Measurements from ENCODE around the gene SNRNP35.

SNRNP35 gene

DNA sequence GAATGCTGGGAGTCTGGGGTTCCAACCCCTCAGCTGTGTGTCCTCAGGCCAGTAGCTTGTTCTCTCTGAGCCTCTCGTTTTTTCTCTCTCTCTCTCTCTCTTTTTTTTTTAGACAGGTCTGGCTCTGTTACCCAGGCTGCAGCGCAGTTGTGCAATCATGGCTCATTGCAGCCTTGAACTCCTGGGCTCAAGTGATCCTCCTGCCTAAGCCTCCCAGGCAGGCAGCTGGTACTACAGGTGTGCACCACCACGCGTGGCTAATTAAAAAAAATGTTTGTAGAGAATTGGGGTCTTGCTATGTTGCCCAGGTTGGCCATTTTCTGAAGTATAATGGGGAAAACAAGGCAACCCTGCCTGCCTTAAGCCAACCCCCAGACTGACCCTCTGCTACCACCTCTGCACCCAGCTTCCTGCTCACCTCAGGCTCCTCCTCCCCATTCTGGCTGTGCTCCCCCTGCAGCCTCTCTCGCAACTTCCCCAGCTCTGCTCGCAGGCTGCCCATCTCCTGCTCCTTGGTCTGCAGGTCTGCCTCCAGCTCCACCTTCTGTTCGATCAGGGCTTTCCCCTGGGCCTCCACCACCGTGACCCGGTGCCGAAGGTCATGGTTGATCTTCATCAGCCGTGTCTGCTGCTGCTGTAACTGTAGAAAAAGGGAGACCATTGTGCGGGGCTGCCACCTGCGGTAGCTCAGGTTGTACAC, 40.3 kb downstream of the SNRNP35 start:
- Histone ChIP-seq H3K36me3 (ENCODE audit: control insufficient read depth, insufficient read depth, low read length) (no peaks in the 10 kb centered on the region), H3K27me3 (ENCODE audit: control insufficient read depth, insufficient read depth, low read length) (no peaks in the 10 kb centered on the region), H3K9ac (no peak overlapping the region), H3K79me2 (peaks cover 6% of the 10 kb centered on the region), H3K4me2 (ENCODE audit: low read length) (no peak overlapping the region), H2AFZ (no peak overlapping the region), H3K4me3 (ENCODE audit: low read depth, low read length) (no peak overlapping the region), H3K9me3 (ENCODE audit: control insufficient read depth, low read length) (no peaks in the 10 kb centered on the region), H3K4me1 (no peaks in the 10 kb centered on the region), H3K27ac (no peak overlapping the region)
- no peak for TF ChIP-seq CTCF (IDR thresholded peaks at IDR 0.05)

- TF ChIP-seq CTCF (IDR thresholded peaks at IDR 0.05): no peak
- Histone ChIP-seq H3K4me2 (ENCODE audit: low read length) (no peak overlapping the region), H3K27me3 (ENCODE audit: control insufficient read depth, insufficient read depth, low read length) (no peaks in the 10 kb centered on the region), H3K9ac (no peak overlapping the region), H3K9me3 (ENCODE audit: control insufficient read depth, low read length) (no peaks in the 10 kb centered on the region), H3K36me3 (ENCODE audit: control insufficient read depth, insufficient read depth, low read length) (no peaks in the 10 kb centered on the region), H3K79me2 (peaks cover 8% of the 10 kb centered on the region), H3K27ac (no peak overlapping the region), H3K4me3 (ENCODE audit: low read depth, low read length) (no peak overlapping the region), H3K4me1 (no peaks in the 10 kb centered on the region), H2AFZ (no peak overlapping the region)
These were observed 41.4 kb downstream of the SNRNP35 start for GRCh38 chr12:123499332-123499731.

DNA sequence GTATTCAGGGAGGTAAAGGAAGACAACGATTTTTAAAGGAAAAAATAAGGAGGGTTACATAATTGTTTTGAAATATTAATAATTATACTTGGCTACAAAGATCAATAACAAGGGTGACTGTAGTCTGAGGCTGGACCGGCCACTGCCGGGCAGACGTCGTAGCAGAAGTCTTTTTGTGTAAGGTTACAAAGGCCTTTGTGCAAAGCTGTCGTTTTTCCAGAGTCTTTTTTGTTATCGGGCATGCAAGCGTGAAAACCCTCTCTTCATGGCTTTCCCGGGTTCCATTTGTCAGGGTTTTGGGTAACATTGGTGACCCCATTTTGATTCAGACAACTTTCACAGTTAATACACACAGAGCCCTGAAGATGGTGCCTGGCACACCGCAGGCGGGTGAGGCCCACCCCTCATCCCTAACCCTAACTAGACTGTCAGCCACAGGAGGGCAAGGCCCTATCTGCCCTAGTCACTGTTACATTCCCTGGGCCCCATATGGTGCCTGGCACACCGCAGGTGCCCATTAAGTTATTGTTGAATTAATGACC, 44.3 kb downstream of the SNRNP35 start:
- Histone ChIP-seq H3K9ac (no peak overlapping the region), H3K4me3 (ENCODE audit: low read depth, low read length) (no peak overlapping the region), H3K27me3 (ENCODE audit: control insufficient read depth, insufficient read depth, low read length) (no peaks in the 10 kb centered on the region), H3K36me3 (ENCODE audit: control insufficient read depth, insufficient read depth, low read length) (no peaks in the 10 kb centered on the region), H3K79me2 (peaks cover 19% of the 10 kb centered on the region), H3K27ac (no peak overlapping the region), H2AFZ (no peak overlapping the region), H3K4me1 (no peaks in the 10 kb centered on the region), H3K9me3 (ENCODE audit: control insufficient read depth, low read length) (no peaks in the 10 kb centered on the region), H3K4me2 (ENCODE audit: low read length) (no peak overlapping the region)
- no peak for TF ChIP-seq CTCF (IDR thresholded peaks at IDR 0.05)

GRCh38 chr12:123506059-123506842, 48.3 kb downstream of the SNRNP35 start:
- Histone ChIP-seq H2AFZ (no peak overlapping the region), H3K9ac (no peak overlapping the region), H3K4me1 (no peaks in the 10 kb centered on the region), H3K27me3 (ENCODE audit: control insufficient read depth, insufficient read depth, low read length) (no peaks in the 10 kb centered on the region), H3K4me2 (ENCODE audit: low read length) (no peak overlapping the region), H3K9me3 (ENCODE audit: control insufficient read depth, low read length) (no peaks in the 10 kb centered on the region), H3K79me2 (peaks cover 14% of the 10 kb centered on the region), H3K36me3 (ENCODE audit: control insufficient read depth, insufficient read depth, low read length) (no peaks in the 10 kb centered on the region), H3K27ac (no peak overlapping the region), H3K4me3 (ENCODE audit: low read depth, low read length) (no peak overlapping the region)
- no peak for TF ChIP-seq CTCF (IDR thresholded peaks at IDR 0.05)
